ENCODE measurements around the gene HIPK3.

Gene HIPK3

GRCh38 chr11:33309118-33309517 lies 51.9 kb downstream of the HIPK3 start:
- DNase-seq, result no peak

GRCh38 chr11:33310720-33311500 lies 53.7 kb downstream of the HIPK3 start:
- DNase-seq, result no peak

GRCh38 chr11:33311680-33312079 lies 54.5 kb downstream of the HIPK3 start:
- DNase-seq, result no peak

- DNase-seq, result no peak
Observed at GRCh38 chr11:33315822-33316221, 58.6 kb downstream of the HIPK3 start.

- no peak for DNase-seq
Observed at GRCh38 chr11:33317662-33318061, 60.5 kb downstream of the HIPK3 start.

- DNase-seq, result no peak
Observed at GRCh38 chr11:33320016-33320813, 63.0 kb downstream of the HIPK3 start.

GRCh38 chr11:33320814-33321330 lies 63.7 kb downstream of the HIPK3 start:
- DNase-seq, result no peak

- DNase-seq, result no peak
Observed at GRCh38 chr11:33321422-33321821, 64.2 kb downstream of the HIPK3 start.

GRCh38 chr11:33323421-33323820 lies 66.2 kb downstream of the HIPK3 start:
- DNase-seq, result no peak

GRCh38 chr11:33324302-33324985 lies 67.3 kb downstream of the HIPK3 start:
- no peak for DNase-seq

- no peak for DNase-seq
Observed at GRCh38 chr11:33325451-33325850, 68.3 kb downstream of the HIPK3 start.

- peak; percentile 45 for DNase-seq
Observed at GRCh38 chr11:33329705-33330329, 72.6 kb downstream of the HIPK3 start.

GRCh38 chr11:33333816-33334215 lies 76.6 kb downstream of the HIPK3 start:
- no peak for DNase-seq

- no peak for DNase-seq
Observed at GRCh38 chr11:33334627-33335026, 77.4 kb downstream of the HIPK3 start.

- no peak for DNase-seq
Observed at GRCh38 chr11:33339247-33339646, 82.1 kb downstream of the HIPK3 start.

- DNase-seq, result no peak
Observed at GRCh38 chr11:33344611-33345010, 87.4 kb downstream of the HIPK3 start.

GRCh38 chr11:33347490-33348125 lies 90.4 kb downstream of the HIPK3 start:
- DNase-seq, result no peak

GRCh38 chr11:33350287-33350686 lies 93.1 kb downstream of the HIPK3 start:
- no peak for DNase-seq

- no peak for DNase-seq
Observed at GRCh38 chr11:33358150-33358831, 101.1 kb downstream of the HIPK3 start.

GRCh38 chr11:33360642-33361041 lies 103.5 kb downstream of the HIPK3 start:
- no peak for DNase-seq

- no peak for DNase-seq
Observed at GRCh38 chr11:33362051-33362910, 105.1 kb downstream of the HIPK3 start.
